GM21528 (cell line): Measurements from ENCODE around the gene CIITA.

Source experiments
- ATAC-seq: cut with Tn5 transposase; IDR thresholded peaks from one replicate; pipeline ENCODE4 v1.9.1; 2021; ENCODE audit warnings: mild to moderate bottlenecking, moderate library complexity; ENCODE audit not compliant: unreplicated experiment, low FRiP score

CIITA gene

GRCh38 chr16:10978124-10978523 lies 101.1 kb downstream of the CIITA start:
- no peak for ATAC-seq

- ATAC-seq, result no peak
Observed at GRCh38 chr16:10978871-10979446, 102.0 kb downstream of the CIITA start.

GRCh38 chr16:10979717-10980601 lies 103.0 kb downstream of the CIITA start:
- ATAC-seq, result no peak

GRCh38 chr16:10980813-10981212 lies 103.8 kb downstream of the CIITA start:
- no peak for ATAC-seq

GRCh38 chr16:10981697-10982216 lies 104.8 kb downstream of the CIITA start:
- peak; percentile 69 for ATAC-seq

- ATAC-seq, result no peak
Observed at GRCh38 chr16:10982465-10983150, 105.6 kb downstream of the CIITA start.

GRCh38 chr16:10983159-10983558 lies 106.2 kb downstream of the CIITA start:
- ATAC-seq, result no peak

- ATAC-seq, result no peak
Observed at GRCh38 chr16:10984509-10984908, 107.5 kb downstream of the CIITA start.
